ENCODE measurements around the gene CST5.

DNA sequence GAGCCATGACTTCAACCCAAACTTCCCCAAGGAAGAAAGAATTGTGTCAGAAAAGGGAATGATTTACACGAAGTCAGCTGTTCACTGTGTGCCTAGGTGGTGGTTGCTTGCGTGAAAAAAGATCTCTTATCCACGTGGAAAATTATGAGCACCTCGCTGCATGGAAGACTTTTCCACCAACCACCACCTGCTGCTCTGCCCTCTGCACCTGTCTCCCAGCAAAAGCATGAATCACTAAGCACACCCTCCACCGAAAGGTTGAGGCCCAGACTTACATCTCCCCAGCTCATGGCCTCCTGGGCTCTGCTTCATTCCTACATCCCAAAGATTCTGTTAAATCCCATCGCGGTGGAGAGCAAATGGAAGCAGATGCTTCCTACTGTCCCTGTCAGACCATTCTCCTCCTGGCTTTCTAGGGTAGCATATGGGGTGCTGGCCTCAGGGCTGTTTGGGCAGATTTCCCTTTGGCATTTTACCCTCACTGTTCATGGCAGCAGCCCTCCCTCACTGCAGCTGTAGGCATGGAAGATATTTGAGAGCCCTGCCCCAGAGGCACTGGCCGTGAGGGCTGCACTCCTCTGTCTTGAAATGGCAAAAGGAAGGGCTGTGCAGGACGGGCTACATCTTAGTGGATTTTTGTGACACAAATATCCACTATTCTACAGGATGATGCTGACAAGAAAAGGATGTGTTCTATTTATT, 37.6 kb upstream of the CST5 start:
- TF ChIP-seq, protein P1, sequence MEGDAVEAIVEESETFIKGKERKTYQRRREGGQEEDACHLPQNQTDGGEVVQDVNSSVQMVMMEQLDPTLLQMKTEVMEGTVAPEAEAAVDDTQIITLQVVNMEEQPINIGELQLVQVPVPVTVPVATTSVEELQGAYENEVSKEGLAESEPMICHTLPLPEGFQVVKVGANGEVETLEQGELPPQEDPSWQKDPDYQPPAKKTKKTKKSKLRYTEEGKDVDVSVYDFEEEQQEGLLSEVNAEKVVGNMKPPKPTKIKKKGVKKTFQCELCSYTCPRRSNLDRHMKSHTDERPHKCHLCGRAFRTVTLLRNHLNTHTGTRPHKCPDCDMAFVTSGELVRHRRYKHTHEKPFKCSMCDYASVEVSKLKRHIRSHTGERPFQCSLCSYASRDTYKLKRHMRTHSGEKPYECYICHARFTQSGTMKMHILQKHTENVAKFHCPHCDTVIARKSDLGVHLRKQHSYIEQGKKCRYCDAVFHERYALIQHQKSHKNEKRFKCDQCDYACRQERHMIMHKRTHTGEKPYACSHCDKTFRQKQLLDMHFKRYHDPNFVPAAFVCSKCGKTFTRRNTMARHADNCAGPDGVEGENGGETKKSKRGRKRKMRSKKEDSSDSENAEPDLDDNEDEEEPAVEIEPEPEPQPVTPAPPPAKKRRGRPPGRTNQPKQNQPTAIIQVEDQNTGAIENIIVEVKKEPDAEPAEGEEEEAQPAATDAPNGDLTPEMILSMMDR (conservative IDR thresholded peaks at IDR 0.05; ENCODE audit: low read length), result no peak
- no peak for TF ChIP-seq EZH2phosphoT487 (IDR thresholded peaks at IDR 0.05; ENCODE audit: borderline replicate concordance, low read depth, low read length)

Measured in OCI-LY7 (cell line).